ENCODE measurements around the gene CLDN1.

GRCh38 chr3:190266265-190266912, 55.9 kb downstream of the CLDN1 start:
- TF ChIP-seq ZFP30 (CRISPR knock-in tag; IDR thresholded peaks at IDR 0.05) (no peak), ARNTL (CRISPR knock-in tag; IDR thresholded peaks at IDR 0.05; ENCODE audit: borderline replicate concordance, low read depth) (no peak), ZFP3 (CRISPR knock-in tag; IDR thresholded peaks at IDR 0.05) (no peak)
